SK-N-SH (cell line): ENCODE measurements around the gene SND1. TPM values are rescaled to one million over a fixed set of nuclear protein-coding genes. Genes with fewer than 3 reads are reported as not detected.

Experiments used
- CTCF ChIA-PET: fragments of 300-600, 350-600 bp; formaldehyde crosslinking; extraction: SDS; loops from one replicate; lab custom pipeline; 2021; lab: Yijun Ruan, JAX
- POLR2A ChIA-PET: fragments of 350-600 bp; sonication (Branson Sonifier 250); formaldehyde crosslinking; extraction: SDS; loops from one replicate; lab custom pipeline; 2020; ENCODE audit warnings: antibody characterized with exemption, inconsistent platforms; lab: Yijun Ruan, JAX
- DNase-seq: peaks from one replicate; pipeline ENCODE4 v3.0.0; 2012
- H2AFZ ChIP-seq: fragments of 200-600 bp; sonication (generic); 2 replicates; pipeline ENCODE4 v1.8.1; 2016; ENCODE audit warnings: antibody characterized with exemption, mild to moderate bottlenecking, low read depth
- H3F3A ChIP-seq: fragments of 200-600 bp; sonication (generic); replicated peaks from 2 replicates; pipeline ENCODE3; 2016; ENCODE audit warnings: antibody characterized with exemption, mild to moderate bottlenecking; ENCODE audit not compliant: insufficient read depth
- H3K27ac ChIP-seq, 2 experiments: fragments of 200-500 bp in 1 of 2; fragments of 200-600 bp in 1 of 2; sonication (Bioruptor generic) in 1 of 2; sonication (generic), shearing (Covaris generic) in 1 of 2; 2 replicates each; pipeline versions ENCODE4 v1.5.1 to v1.6.1; 2014 to 2016; ENCODE audit warnings: low read depth in 2 of 2, inconsistent platforms in 1 of 2, low read length in 1 of 2, mild to moderate bottlenecking in 1 of 2, mixed read lengths in 1 of 2
- H3K27me3 ChIP-seq: fragments of 200-600 bp; sonication (generic), shearing (Covaris generic); 2 replicates; pipeline ENCODE4 v1.6.1; 2016; ENCODE audit warnings: mixed run types; ENCODE audit not compliant: insufficient read depth
- H3K36me3 ChIP-seq, 2 experiments: fragments of 200-500 bp in 1 of 2; fragments of 200-600 bp in 1 of 2; sonication (Bioruptor generic) in 1 of 2; sonication (generic) in 1 of 2; replicated peaks in 1 of 2; 2 replicates each; pipeline versions ENCODE3 to v1.5.1; 2014 to 2016; ENCODE audit warnings: low read length in 1 of 2, mild to moderate bottlenecking in 1 of 2; ENCODE audit not compliant: insufficient read depth in 2 of 2, control insufficient read depth in 1 of 2
- H3K4me1 ChIP-seq, 2 experiments: fragments of 200-500 bp in 1 of 2; fragments of 200-600 bp in 1 of 2; sonication (Bioruptor generic) in 1 of 2; sonication (generic), shearing (Covaris generic) in 1 of 2; 2 replicates each; pipeline versions ENCODE4 v1.5.1 to v1.6.1; 2014 to 2016; ENCODE audit warnings: low read depth in 1 of 2, low read length in 1 of 2, mixed run types in 1 of 2; ENCODE audit not compliant: insufficient read depth in 2 of 2, control insufficient read depth in 1 of 2
- H3K4me2 ChIP-seq: fragments of 200-600 bp; sonication (generic), shearing (Covaris generic); 2 replicates; pipeline ENCODE4 v1.6.1; 2017; ENCODE audit warnings: mixed run types
- H3K4me3 ChIP-seq, 2 experiments: fragments of 200-500 bp in 1 of 2; fragments of 200-600 bp in 1 of 2; sonication (Bioruptor generic) in 1 of 2; sonication (generic), shearing (Covaris generic) in 1 of 2; 2 replicates each; pipeline versions ENCODE4 v1.5.1 to v1.8.1; 2014 to 2016; ENCODE audit warnings: low read depth in 2 of 2, inconsistent platforms in 1 of 2, low read length in 1 of 2, mild to moderate bottlenecking in 1 of 2, mixed read lengths in 1 of 2, moderate library complexity in 1 of 2
- H3K79me2 ChIP-seq: fragments of 200-600 bp; sonication (generic); 2 replicates; pipeline ENCODE4 v1.8.1; 2017; ENCODE audit warnings: mild to moderate bottlenecking; ENCODE audit not compliant: insufficient read depth
- H3K9ac ChIP-seq: fragments of 200-600 bp; sonication (generic); 2 replicates; pipeline ENCODE4 v1.6.1; 2017; ENCODE audit warnings: mixed run types
- H3K9me2 ChIP-seq: fragments of 200-600 bp; sonication (generic); 2 replicates; pipeline ENCODE4 v1.6.1; 2017; ENCODE audit warnings: mixed run types
- H3K9me3 ChIP-seq: fragments of 200-600 bp; sonication (generic); 2 replicates; pipeline ENCODE4 v1.6.1; 2017; ENCODE audit warnings: mixed run types, mild to moderate bottlenecking, moderate library complexity
- H4K20me1 ChIP-seq: fragments of 200-600 bp; sonication (generic); 2 replicates; pipeline ENCODE4 v1.6.1; 2017; ENCODE audit warnings: mild to moderate bottlenecking, mixed run types; ENCODE audit not compliant: insufficient read depth
- EZH2phosphoT487 ChIP-seq: fragments of 200-600 bp; sonication (generic); IDR thresholded peaks from 2 replicates; pipeline ENCODE4 v1.6.1; 2017; ENCODE audit warnings: low read depth, mixed run types, mild to moderate bottlenecking, antibody characterized with exemption, moderate library complexity, borderline replicate concordance
- NFIC ChIP-seq: IDR thresholded peaks from 2 replicates; pipeline ENCODE4 v1.4.0; 2012; ENCODE audit warnings: borderline replicate concordance
- RAD21 ChIP-seq: IDR thresholded peaks from 2 replicates; pipeline ENCODE4 v1.6.1; 2012; ENCODE audit warnings: mild to moderate bottlenecking, low read length
- RCOR1 ChIP-seq: fragments of 150-350 bp; IDR thresholded peaks from 2 replicates; pipeline ENCODE4 v1.6.1; 2017; ENCODE audit warnings: antibody characterized with exemption, low read length
- RFX5 ChIP-seq: IDR thresholded peaks from 2 replicates; pipeline ENCODE4 v1.6.1; 2012; ENCODE audit warnings: mild to moderate bottlenecking, improper control_type of control experiment, low read length
- RXRA ChIP-seq: IDR thresholded peaks from 2 replicates; pipeline ENCODE4 v1.4.0; 2012; ENCODE audit warnings: low read depth, mild to moderate bottlenecking, borderline replicate concordance
- TEAD4 ChIP-seq: IDR thresholded peaks from 2 replicates; pipeline ENCODE4 v1.4.0; 2012; ENCODE audit warnings: mild to moderate bottlenecking, borderline replicate concordance; ENCODE audit not compliant: insufficient read depth
- YY1 ChIP-seq: IDR thresholded peaks from 2 replicates; pipeline ENCODE4 v1.4.0; 2012; ENCODE audit warnings: low read depth, mild to moderate bottlenecking
- WGBS: methylation state at CpG from one replicate; pipeline ENCODE4 v1.1.6; 2017; ENCODE audit warnings: low lambda C conversion rate; 5-methylcytosine and 5-hydroxymethylcytosine counted together
- polyA plus RNA-seq, 3 experiments: library from polyadenylated mRNA; depleted of rRNA; stranded (reverse); fragments of >200 nt; gene quantifications; 2 replicates each; pipeline ENCODE4 v1.2.3, GENCODE V29; 2012
- TF ChIP-seq, protein P1 (sequence below): fragments of 150-350 bp; IDR thresholded peaks from 2 replicates; pipeline ENCODE4 v1.6.1; 2016; ENCODE audit warnings: mild to moderate bottlenecking, low read depth, low read length
- TF ChIP-seq, protein P2 (sequence below): IDR thresholded peaks from 2 replicates; pipeline ENCODE4 v1.6.1; 2012; ENCODE audit warnings: mild to moderate bottlenecking, low read depth, low read length, moderate library complexity
- TF ChIP-seq, protein P3 (sequence below): IDR thresholded peaks from 2 replicates; pipeline ENCODE4; 2012

Gene SND1
- polyA plus RNA-seq, 1 of the 3 experiments (the other 2 are of a cell fraction), result 165 TPM

DNA sequence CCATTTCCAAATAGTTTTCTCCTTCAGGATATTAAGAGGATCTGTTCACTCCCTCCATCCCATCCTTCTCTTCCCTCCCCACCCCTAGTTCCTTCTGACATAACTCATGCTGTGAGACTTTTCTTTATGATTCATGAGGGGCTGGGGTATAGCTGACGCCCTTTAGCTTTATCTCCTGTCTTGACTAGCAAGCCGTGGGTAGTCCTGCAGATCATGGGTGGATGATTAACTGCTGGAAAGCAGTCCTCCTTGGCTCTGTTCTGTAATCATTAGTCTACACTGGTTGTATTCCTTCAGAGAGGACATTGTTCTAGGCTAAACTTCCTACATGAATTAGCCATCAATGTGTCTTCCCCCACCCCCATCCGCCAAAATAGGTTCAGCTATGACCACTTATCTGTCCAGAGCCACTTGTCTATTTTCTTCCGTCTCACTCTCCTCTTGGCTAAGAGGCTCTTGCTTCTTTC lies 243.9 kb downstream of the SND1 start:
- peaks cover 31 to 32% of the 10 kb centered on the region in 2 experiments for H3K36me3 ChIP-seq
- no peaks in the 10 kb centered on the region for H3F3A ChIP-seq
- peaks cover 35% of the 10 kb centered on the region for H4K20me1 ChIP-seq
- POLR2A ChIA-PET, result no interaction called here
- H3K9me2 ChIP-seq, result no peaks in the 10 kb centered on the region
- 81% methylated on average over 4 of the region's 4 CpGs for WGBS
- DNase-seq, result no peak
- peaks cover 43% of the 10 kb centered on the region; the same call in 1 of the 2 replicates for H3K79me2 ChIP-seq
- TF ChIP-seq, protein P1, sequence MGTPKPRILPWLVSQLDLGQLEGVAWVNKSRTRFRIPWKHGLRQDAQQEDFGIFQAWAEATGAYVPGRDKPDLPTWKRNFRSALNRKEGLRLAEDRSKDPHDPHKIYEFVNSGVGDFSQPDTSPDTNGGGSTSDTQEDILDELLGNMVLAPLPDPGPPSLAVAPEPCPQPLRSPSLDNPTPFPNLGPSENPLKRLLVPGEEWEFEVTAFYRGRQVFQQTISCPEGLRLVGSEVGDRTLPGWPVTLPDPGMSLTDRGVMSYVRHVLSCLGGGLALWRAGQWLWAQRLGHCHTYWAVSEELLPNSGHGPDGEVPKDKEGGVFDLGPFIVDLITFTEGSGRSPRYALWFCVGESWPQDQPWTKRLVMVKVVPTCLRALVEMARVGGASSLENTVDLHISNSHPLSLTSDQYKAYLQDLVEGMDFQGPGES, result no peak
- TF ChIP-seq TEAD4, result no peak
- TF ChIP-seq NFIC, result no peak
- TF ChIP-seq, protein P2, sequence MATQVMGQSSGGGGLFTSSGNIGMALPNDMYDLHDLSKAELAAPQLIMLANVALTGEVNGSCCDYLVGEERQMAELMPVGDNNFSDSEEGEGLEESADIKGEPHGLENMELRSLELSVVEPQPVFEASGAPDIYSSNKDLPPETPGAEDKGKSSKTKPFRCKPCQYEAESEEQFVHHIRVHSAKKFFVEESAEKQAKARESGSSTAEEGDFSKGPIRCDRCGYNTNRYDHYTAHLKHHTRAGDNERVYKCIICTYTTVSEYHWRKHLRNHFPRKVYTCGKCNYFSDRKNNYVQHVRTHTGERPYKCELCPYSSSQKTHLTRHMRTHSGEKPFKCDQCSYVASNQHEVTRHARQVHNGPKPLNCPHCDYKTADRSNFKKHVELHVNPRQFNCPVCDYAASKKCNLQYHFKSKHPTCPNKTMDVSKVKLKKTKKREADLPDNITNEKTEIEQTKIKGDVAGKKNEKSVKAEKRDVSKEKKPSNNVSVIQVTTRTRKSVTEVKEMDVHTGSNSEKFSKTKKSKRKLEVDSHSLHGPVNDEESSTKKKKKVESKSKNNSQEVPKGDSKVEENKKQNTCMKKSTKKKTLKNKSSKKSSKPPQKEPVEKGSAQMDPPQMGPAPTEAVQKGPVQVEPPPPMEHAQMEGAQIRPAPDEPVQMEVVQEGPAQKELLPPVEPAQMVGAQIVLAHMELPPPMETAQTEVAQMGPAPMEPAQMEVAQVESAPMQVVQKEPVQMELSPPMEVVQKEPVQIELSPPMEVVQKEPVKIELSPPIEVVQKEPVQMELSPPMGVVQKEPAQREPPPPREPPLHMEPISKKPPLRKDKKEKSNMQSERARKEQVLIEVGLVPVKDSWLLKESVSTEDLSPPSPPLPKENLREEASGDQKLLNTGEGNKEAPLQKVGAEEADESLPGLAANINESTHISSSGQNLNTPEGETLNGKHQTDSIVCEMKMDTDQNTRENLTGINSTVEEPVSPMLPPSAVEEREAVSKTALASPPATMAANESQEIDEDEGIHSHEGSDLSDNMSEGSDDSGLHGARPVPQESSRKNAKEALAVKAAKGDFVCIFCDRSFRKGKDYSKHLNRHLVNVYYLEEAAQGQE, result no peak
- no peak for TF ChIP-seq RXRA
- no peak for TF ChIP-seq RFX5
- no peak for TF ChIP-seq EZH2phosphoT487
- no peak for TF ChIP-seq YY1
- TF ChIP-seq, protein P3, sequence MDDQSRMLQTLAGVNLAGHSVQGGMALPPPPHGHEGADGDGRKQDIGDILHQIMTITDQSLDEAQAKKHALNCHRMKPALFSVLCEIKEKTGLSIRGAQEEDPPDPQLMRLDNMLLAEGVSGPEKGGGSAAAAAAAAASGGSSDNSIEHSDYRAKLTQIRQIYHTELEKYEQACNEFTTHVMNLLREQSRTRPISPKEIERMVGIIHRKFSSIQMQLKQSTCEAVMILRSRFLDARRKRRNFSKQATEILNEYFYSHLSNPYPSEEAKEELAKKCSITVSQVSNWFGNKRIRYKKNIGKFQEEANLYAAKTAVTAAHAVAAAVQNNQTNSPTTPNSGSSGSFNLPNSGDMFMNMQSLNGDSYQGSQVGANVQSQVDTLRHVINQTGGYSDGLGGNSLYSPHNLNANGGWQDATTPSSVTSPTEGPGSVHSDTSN, result no peak
- no peak for TF ChIP-seq RAD21
- TF ChIP-seq RCOR1, result no peak
- TF ChIP-seq, all 33 proteins: peak for 0
- no peaks in the 10 kb centered on the region for H3K27me3 ChIP-seq
- no peak overlapping the region for H3K4me2 ChIP-seq
- no peak overlapping the region for H3K9ac ChIP-seq
- H2AFZ ChIP-seq, result no peak overlapping the region
- no peak overlapping the region for H3K27ac ChIP-seq
- no peak overlapping the region for H3K4me3 ChIP-seq
- CTCF ChIA-PET, result interaction anchor here (1.0 to 1.6 kb wide), 6 partner anchors 10 to 187 kb away, joined by 3 to 6 read pairs (median 4); no protein-coding TSS in a partner anchor
- H3K4me1 ChIP-seq, result peaks cover 36 to 39% of the 10 kb centered on the region in 2 experiments
- no peaks in the 10 kb centered on the region for H3K9me3 ChIP-seq
